Measurements from ENCODE around the gene MOG. TPM values are rescaled to one million over a fixed set of nuclear protein-coding genes. Genes with fewer than 3 reads are reported as not detected.
A peak's percentile ranks its signal among the peaks of the same experiment; 100 is the strongest.
"Not testable (repeated sequence)": the region's sequence is repeated elsewhere in the genome, so short reads cannot be mapped to it uniquely, and the experiment has no call there.

MOG gene
- total RNA-seq, 8 experiments from 2014 or later = 0.31 to 0.85 (median 0.84) TPM; not detected in 5

DNA sequence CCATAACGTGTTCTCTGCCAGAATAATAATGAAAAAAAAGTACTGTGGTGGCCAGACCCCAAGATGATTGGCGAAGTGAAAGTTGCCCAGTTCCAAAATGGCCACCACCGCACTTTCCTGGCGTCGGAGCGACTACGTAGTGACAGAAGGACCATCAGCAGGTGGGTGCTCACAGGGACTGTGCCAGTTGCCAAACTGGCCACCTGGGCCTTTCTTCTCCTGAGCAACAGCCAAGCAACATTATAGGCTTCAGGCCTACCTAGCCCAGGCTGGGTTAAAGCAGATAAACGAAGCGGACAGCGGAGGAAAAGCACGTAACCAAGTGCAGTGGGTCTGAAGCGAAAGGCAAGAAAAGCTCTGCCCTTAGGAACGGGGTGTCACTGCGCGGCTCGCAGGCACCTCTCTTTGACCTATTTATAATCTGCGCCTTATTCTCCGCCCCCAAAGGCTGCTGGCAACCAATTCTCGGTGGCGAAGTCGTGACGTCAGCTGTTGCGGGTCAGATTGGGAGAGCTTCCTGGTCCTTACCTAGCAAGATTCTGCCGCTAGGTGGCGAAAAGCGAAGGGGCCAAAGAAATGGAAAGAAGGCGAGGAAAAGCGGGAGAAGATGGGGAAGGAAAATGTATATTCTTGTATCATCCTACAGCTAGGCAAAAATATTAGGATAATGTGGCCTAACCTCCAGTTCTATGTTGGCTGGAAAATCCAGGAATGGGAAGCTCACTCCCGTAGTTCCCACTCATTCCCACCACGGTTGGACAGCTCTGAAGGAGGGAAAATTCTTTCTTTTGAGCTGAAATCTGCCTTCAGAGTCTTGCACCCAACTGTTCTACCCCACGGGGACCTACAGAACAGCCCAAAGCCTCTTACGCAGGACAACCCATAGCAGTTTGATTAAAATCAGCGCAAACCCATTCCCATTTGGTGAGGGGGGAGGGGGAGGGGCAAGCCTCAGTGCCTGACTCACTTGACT is 6.9 kb upstream of the MOG start:
- peak overlapping the region; percentile 19 to 42 (median 33) for H3K4me3 ChIP-seq
- in situ Hi-C loops (cut with MboI; ENCODE audit: low pct_unique_long_range_greater_than_20kb in 2 of 9, low sequenced_read_pairs in 9 of 9, unreplicated experiment in 9 of 9) = no loop called here
- WGBS, 10 experiments = 0 to 88% (median 13%) methylated on average over 2 to 31 of the region's 33 CpGs
- H3K27ac ChIP-seq = no peak overlapping the region
- H3K4me1 ChIP-seq (replicated peaks in 1 of 2) = no peaks in the 10 kb centered on the region
- ATAC-seq (replicated peaks in 6 of 8) = peak; percentile 96 to 100 (median 99)

DNA sequence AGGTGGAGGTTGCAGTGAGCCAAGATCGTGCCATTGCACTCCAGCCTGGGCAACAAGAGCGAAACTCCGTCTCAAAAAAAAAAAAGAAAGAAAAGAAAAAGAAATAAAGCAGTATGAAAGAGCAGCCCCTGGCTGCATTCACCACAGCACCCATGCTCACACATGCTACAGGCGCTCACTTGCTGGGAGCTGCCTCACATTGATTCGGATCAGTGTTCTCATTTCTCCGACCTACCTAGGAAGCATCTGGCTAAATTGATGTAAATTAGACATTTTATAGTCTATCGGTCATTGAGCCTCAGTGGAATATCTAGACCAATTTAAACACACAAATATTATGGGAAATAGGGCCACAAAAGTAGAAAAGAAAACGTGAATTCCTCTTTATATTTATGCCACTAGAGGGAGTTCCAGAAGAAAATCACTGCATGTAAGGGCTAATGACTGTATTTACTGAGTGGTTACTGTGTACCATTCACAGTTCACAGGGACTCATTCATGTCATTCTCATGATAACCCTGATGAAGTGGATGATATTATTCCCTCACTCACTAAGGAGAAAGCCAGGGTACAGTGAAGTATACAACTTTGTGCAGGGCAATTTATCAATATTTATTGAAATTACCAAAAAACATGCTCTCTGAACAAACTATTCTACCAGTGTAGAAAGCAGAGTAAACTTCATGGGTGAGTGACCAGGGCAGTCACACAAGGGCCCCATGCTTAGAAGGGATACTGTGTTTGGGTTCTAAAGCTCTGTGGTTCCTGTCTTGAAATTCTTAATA is 5.3 kb upstream of the MOG start:
- Histone ChIP-seq H3K4me3 (no peak overlapping the region), H3K27ac (no peak overlapping the region), H3K4me1 (replicated peaks in 1 of 2) (no peaks in the 10 kb centered on the region)
- in situ Hi-C loops (cut with MboI; ENCODE audit: low pct_unique_long_range_greater_than_20kb in 2 of 9, low sequenced_read_pairs in 9 of 9, unreplicated experiment in 9 of 9) = no loop called here
- ATAC-seq (replicated peaks in 6 of 8) = no peak
- WGBS, 10 experiments = 20 to 96% (median 53%) methylated on average over 1 to 7 of the region's 8 CpGs

DNA sequence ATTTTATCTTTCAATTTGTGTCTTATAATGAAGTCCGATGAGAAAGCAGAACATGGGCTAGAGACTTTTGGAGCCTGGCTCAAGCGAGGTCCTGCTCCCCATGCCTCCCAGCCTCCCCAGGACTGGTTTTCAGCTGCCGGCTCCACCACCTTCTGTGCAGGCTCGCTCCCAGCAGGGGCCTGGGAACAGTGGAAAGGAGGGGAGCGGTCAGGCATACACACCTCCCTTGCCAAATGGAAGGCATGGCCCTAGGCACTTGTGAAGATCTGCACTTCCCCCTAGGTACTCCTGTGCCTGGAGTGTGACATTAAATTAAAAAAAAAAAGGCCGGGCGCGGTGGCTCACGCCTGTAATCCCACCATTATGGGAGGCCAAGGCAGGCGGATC is 4.7 kb upstream of the MOG start:
- WGBS, 10 experiments = 53 to 100% (median 86%) methylated on average over 1 to 5 of the region's 10 CpGs; no CpG with 5 or more reads in 6 of the 10 experiments
- Histone ChIP-seq H3K27ac (no peak overlapping the region), H3K4me1 (replicated peaks in 1 of 2) (no peaks in the 10 kb centered on the region), H3K4me3 (no peak overlapping the region)
- no peak for ATAC-seq (replicated peaks in 6 of 8)
- in situ Hi-C loops (cut with MboI; ENCODE audit: low pct_unique_long_range_greater_than_20kb in 2 of 9, low sequenced_read_pairs in 9 of 9, unreplicated experiment in 9 of 9) = no loop called here

DNA sequence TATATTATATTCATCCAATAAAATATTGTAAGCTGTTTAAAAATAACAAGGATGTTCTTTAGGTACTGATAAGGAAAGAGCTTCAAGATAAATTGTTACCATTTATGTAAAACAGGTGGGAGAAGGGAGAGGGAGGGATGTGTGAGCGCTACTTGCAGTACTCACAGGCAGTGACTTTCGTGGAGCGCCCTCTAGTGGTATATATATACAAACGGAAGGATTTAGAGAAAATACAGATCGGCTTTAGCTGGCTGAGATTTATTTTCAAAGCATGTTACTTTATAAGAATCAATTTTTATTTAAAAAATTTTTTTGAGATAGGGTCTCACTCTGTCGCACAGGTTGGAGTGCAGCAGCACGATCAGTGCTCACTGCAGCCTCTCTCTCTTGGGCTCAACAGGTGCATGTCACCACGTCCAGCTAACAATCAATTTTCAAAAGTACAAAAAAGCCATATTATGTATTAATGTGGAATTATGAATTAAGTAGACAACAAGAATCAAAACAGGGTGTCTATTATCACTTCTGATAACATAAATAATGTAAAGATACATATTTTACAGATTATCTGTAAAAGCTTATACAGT is 3.3 kb upstream of the MOG start:
- H3K27ac ChIP-seq = no peak overlapping the region
- H3K4me3 ChIP-seq = no peak overlapping the region
- in situ Hi-C loops (cut with MboI; ENCODE audit: low pct_unique_long_range_greater_than_20kb in 2 of 9, low sequenced_read_pairs in 9 of 9, unreplicated experiment in 9 of 9) = no loop called here
- 0 to 20% (median 10%) methylated on average over 1 to 8 of the region's 8 CpGs; no CpG with 5 or more reads in 1 of the 10 experiments for WGBS, 10 experiments
- H3K4me1 ChIP-seq (replicated peaks in 1 of 2) = no peaks in the 10 kb centered on the region
- ATAC-seq (replicated peaks in 6 of 8) = peak in 1 of 8 experiments; percentile 7

DNA sequence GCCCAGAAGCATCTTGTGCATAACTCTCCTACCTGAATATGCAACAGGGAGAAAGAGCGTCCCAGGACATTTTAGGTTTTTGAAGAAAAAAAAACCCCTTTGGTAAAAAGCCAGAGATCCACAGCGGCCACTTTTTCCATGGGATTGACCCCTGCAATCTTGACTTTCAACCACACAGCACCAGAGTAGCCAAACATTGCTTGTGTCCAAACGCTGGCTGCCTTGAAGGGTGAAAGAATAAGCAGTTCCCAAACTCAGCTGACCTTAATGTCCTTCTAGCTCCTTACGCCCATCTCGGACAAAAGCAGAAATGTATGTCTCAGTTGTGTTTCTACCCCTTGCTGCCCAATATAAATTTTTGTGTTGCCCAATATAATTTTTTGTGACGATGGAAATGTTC is 1.2 kb upstream of the MOG start:
- Histone ChIP-seq H3K4me3 (no peak overlapping the region), H3K27ac (no peak overlapping the region), H3K4me1 (replicated peaks in 1 of 2) (no peaks in the 10 kb centered on the region)
- WGBS, 10 experiments = 42 to 90% (median 61%) methylated on average over 1 to 6 of the region's 6 CpGs; no CpG with 5 or more reads in 3 of the 10 experiments
- ATAC-seq (replicated peaks in 6 of 8) = no peak
- in situ Hi-C loops (cut with MboI; ENCODE audit: low pct_unique_long_range_greater_than_20kb in 2 of 9, low sequenced_read_pairs in 9 of 9, unreplicated experiment in 9 of 9) = no loop called here

DNA sequence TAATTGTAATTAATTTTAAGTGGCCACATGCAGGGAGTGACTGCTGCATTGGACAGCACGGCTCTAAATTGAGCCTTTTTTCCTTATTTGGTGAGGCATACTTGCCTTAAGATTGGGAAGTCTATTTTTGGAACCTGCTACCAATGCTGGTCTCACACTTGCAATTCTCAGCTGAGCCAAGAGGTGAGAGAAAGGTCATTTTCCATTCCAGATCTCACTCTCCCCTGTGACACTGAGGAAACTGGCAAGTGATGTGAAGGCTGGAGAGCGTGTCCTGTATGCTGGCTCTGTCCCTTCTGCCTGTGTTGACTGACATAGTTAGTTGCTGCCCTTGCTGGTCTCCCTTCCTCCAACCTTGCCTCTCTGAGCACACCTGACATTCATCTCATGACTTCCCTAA is 735 bp upstream of the MOG start:
- H3K4me1 ChIP-seq (replicated peaks in 1 of 2) = no peaks in the 10 kb centered on the region
- H3K4me3 ChIP-seq = no peak overlapping the region
- H3K27ac ChIP-seq = no peak overlapping the region
- in situ Hi-C loops (cut with MboI; ENCODE audit: low pct_unique_long_range_greater_than_20kb in 2 of 9, low sequenced_read_pairs in 9 of 9, unreplicated experiment in 9 of 9) = no loop called here
- 33 to 86% (median 70%) methylated on average over 1 to 2 of the region's 2 CpGs; no CpG with 5 or more reads in 3 of the 10 experiments for WGBS, 10 experiments
- ATAC-seq (replicated peaks in 6 of 8) = peak in 3 of 8 experiments; percentile 12 to 43 (median 35)

DNA sequence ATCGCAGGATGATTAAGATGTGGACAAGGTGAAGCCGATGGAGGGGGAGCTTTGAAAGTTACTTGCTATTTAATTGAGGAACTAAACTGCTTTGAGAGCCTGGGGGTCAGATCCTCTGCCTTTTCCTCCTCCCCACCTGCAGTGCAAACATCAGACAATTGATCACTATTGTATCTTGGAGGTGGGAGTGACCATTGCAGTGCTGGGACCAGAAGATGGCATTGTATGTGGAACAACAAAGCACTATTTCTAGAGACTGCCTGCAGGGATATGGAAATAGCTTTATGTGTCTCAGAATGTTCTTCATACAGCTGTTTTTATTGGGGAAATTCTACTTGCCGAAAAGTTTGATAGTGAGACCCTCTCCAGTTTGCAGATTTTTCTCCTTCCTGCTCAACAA is 4.2 kb downstream of the MOG start:
- H3K4me1 ChIP-seq (replicated peaks in 1 of 2) = no peaks in the 10 kb centered on the region
- no peak overlapping the region for H3K27ac ChIP-seq
- 0 to 100% (median 60%) methylated on average over 1 to 3 of the region's 3 CpGs; no CpG with 5 or more reads in 1 of the 10 experiments for WGBS, 10 experiments
- in situ Hi-C loops (cut with MboI; ENCODE audit: low pct_unique_long_range_greater_than_20kb in 2 of 9, low sequenced_read_pairs in 9 of 9, unreplicated experiment in 9 of 9) = no loop called here
- ATAC-seq (replicated peaks in 6 of 8) = no peak
- H3K4me3 ChIP-seq = no peak overlapping the region

DNA sequence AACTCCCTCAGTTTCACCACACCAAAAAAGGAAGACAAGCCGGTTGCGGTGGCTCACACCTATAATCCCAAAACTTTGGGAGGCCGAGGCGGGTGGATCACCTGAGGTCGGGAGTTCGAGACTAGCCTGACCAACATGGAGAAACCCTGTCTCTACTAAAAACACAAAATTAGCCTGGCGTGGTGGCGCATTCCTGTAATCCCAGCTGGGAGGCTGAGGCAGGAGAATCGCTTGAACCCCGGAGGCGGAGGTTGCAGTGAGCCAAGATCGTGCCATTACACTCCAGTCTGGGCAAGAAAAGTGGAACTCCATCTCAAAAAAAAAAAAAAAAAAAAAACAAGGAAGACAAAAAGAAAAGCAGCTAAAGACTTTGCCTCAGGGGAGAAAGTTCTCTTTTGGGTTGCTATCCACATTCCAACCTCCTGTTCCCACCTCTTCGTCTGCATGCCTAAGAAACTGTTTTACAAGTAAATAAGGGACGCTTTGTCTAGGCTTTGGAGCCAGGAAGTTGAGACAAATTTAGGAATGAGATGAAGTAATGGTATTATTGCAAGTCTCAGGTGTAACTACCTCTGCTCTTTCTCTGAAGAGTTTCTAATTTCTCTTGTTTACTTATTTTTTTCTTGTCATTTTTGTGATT is 4.7 kb downstream of the MOG start:
- H3K4me1 ChIP-seq (replicated peaks in 1 of 2); in situ Hi-C loops (cut with MboI; ENCODE audit: low pct_unique_long_range_greater_than_20kb in 2 of 9, low sequenced_read_pairs in 9 of 9, unreplicated experiment in 9 of 9); H3K4me3 ChIP-seq; H3K27ac ChIP-seq: not testable (repeated sequence)
- peak in 1 of 8 experiments; percentile 52 for ATAC-seq (replicated peaks in 6 of 8)
- WGBS, 10 experiments = 18 to 41% (median 30%) methylated on average over 4 to 14 of the region's 14 CpGs; no CpG with 5 or more reads in 2 of the 10 experiments

DNA sequence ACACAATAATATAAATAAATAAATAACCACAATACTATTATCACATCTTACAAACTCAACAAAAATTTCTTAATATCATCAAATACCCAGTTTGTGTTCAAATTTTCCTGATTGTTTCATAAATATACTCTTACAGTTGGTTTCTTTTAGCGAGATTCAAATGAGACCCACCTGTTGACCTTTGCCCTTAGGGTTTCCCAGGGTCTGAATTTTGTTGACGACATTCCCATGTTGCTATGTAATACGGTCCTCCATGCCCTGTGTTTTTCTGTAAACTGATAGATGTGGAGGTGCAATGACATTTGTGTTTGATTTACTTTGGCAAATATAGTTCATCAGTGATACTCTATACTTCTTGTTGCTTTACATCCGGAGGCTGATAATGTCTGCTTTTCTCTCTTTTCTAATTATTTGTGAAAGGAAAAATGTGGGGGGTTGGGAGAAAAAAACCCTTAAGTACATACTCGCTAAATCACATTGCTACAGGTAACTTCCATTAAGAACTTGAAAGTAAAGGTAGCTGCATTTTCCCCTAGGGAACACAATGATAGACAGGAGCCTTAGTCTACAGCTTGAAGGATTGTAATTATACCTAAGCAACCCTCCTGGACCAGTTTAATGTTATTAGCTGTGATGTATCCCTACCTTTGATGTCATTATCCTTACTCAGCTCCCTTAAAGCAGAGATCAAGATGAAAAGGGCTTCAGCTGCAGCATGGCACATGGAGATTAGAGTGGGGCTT is 6.6 kb downstream of the MOG start:
- Histone ChIP-seq H3K4me3 (no peak overlapping the region), H3K4me1 (replicated peaks in 1 of 2) (peaks cover 0 to 2% of the 10 kb centered on the region in 2 donors), H3K27ac (no peak overlapping the region)
- in situ Hi-C loops (cut with MboI; ENCODE audit: low pct_unique_long_range_greater_than_20kb in 2 of 9, low sequenced_read_pairs in 9 of 9, unreplicated experiment in 9 of 9) = no loop called here
- ATAC-seq (replicated peaks in 6 of 8) = no peak
- 0 to 74% (median 50%) methylated on average over 1 to 5 of the region's 5 CpGs; no CpG with 5 or more reads in 2 of the 10 experiments for WGBS, 10 experiments

DNA sequence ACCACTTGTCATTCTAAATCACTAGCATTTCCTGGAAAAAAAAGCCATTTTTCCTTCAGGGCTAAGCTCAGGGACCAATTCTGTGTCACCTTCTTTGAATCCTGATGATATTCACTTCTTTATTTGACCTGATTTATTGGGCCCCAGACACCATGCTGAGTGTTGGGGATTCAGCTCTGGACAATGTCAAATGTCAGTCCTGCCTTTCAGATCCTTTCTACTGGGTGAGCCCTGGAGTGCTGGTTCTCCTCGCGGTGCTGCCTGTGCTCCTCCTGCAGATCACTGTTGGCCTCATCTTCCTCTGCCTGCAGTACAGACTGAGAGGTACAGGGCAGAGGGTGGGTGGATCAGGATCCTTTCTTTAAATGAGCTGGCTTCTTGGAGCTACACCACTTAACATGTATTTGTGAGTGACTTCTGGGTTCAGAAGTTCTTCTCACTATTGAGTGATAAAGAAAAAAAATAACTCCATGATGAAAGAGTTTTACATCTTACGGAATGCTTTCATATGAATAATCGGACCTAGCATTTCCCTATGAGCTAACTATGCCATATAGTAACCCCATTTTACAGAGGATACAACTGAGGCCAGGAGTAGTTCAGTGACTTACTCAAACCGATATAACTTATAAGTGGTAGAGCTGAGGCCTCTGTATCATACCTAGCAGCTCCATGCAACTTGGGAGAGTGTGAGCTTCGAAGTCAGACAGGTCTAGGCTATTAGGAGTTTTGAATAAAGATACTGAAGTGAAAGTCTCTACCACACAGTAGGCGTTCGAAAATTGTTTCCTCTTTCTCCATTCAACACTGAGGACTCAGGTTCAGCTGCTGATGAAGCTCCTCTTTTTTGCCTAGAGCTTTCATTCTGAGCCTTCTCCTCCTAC is 9.3 kb downstream of the MOG start:
- in situ Hi-C loops (cut with MboI; ENCODE audit: low pct_unique_long_range_greater_than_20kb in 2 of 9, low sequenced_read_pairs in 9 of 9, unreplicated experiment in 9 of 9) = no loop called here
- Histone ChIP-seq H3K4me3 (no peak overlapping the region), H3K27ac (no peak overlapping the region), H3K4me1 (replicated peaks in 1 of 2) (peaks cover 0 to 2% of the 10 kb centered on the region in 2 donors)
- no peak for ATAC-seq (replicated peaks in 6 of 8)
- 33 to 90% (median 69%) methylated on average over 2 to 7 of the region's 8 CpGs; no CpG with 5 or more reads in 1 of the 10 experiments for WGBS, 10 experiments

DNA sequence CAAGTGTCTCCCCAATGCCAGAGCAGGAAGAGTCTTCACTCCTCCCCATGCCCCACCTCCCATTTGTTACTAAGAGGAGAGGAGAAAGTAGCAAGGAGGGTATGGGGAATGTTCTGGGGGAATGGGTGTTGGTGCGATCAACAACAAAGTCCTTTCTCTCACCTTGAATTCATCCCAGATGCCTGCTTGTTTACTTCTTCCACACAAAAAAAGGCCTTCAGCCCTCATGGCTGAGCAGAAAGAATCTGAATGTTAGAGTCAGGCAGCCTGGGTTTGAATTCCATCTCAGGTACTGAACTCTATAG is 9.9 kb downstream of the MOG start:
- 33 to 100% (median 82%) methylated on average over 1 of the region's 1 CpG; no CpG with 5 or more reads in 6 of the 10 experiments for WGBS, 10 experiments
- Histone ChIP-seq H3K27ac (no peak overlapping the region), H3K4me1 (replicated peaks in 1 of 2) (peaks cover 0 to 2% of the 10 kb centered on the region in 2 donors), H3K4me3 (no peak overlapping the region)
- ATAC-seq (replicated peaks in 6 of 8) = no peak
- in situ Hi-C loops (cut with MboI; ENCODE audit: low pct_unique_long_range_greater_than_20kb in 2 of 9, low sequenced_read_pairs in 9 of 9, unreplicated experiment in 9 of 9) = no loop called here

Data from motor neuron (in vitro differentiated cells).